OCI-LY1 (cell line): ENCODE results near the gene MAP6D1.

Experiments
- CTCF ChIP-seq: fragments of 200-600 bp; sonication (generic), shearing (Covaris generic); IDR thresholded peaks from 2 replicates; pipeline ENCODE4 v1.5.1; 2017; ENCODE audit warnings: mild to moderate bottlenecking, antibody characterized with exemption, low read length, moderate library complexity, mixed read lengths
- EZH2 ChIP-seq: fragments of 200-600 bp; sonication (generic), shearing (Covaris generic); IDR thresholded peaks from 2 replicates; pipeline ENCODE4 v1.8.0; 2017; ENCODE audit warnings: borderline replicate concordance, mixed run types, mild to moderate bottlenecking, antibody characterized with exemption, low read length, moderate library complexity, mixed read lengths

- TF ChIP-seq EZH2: no peak
- TF ChIP-seq CTCF: no peak; the same call in 1 of the 2 replicates
Measured at GRCh38 chr3:183824761-183825455, 469 bp downstream of the MAP6D1 start.
